HK-2 (cell line): ENCODE measurements around the gene HDAC9.

Experiments used
- DNase-seq: peaks from one replicate; pipeline ENCODE4 v3.0.0-alpha.2; 2018; ENCODE audit not compliant: unreplicated experiment

The HDAC9 gene

GRCh38 chr7:18494821-18495408 lies 634 bp upstream of the HDAC9 start:
- DNase-seq = no peak

GRCh38 chr7:18496341-18496700 lies 772 bp downstream of the HDAC9 start:
- DNase-seq = no peak

- DNase-seq = no peak
Measured at GRCh38 chr7:18497082-18497481, 1.5 kb downstream of the HDAC9 start.

- no peak for DNase-seq
Measured at GRCh38 chr7:18497800-18498199, 2.3 kb downstream of the HDAC9 start.

- no peak for DNase-seq
Measured at GRCh38 chr7:18498341-18498740, 2.8 kb downstream of the HDAC9 start.

- no peak for DNase-seq
Measured at GRCh38 chr7:18499407-18500177, 4.0 kb downstream of the HDAC9 start.

- no peak for DNase-seq
Measured at GRCh38 chr7:18503126-18503866, 7.7 kb downstream of the HDAC9 start.

- DNase-seq = no peak
Measured at GRCh38 chr7:18504965-18505364, 9.4 kb downstream of the HDAC9 start.

- no peak for DNase-seq
Measured at GRCh38 chr7:18505870-18506460, 10.4 kb downstream of the HDAC9 start.

- DNase-seq = peak; percentile 57
Measured at GRCh38 chr7:18508443-18509427, 13.2 kb downstream of the HDAC9 start.

- no peak for DNase-seq
Measured at GRCh38 chr7:18509481-18509880, 13.9 kb downstream of the HDAC9 start.

GRCh38 chr7:18511351-18512140 lies 16.0 kb downstream of the HDAC9 start:
- no peak for DNase-seq

- no peak for DNase-seq
Measured at GRCh38 chr7:18513343-18513742, 17.8 kb downstream of the HDAC9 start.

GRCh38 chr7:18515067-18515466 lies 19.5 kb downstream of the HDAC9 start:
- DNase-seq = no peak

- no peak for DNase-seq
Measured at GRCh38 chr7:18517646-18518045, 22.1 kb downstream of the HDAC9 start.

- DNase-seq = no peak
Measured at GRCh38 chr7:18518555-18518954, 23.0 kb downstream of the HDAC9 start.

- no peak for DNase-seq
Measured at GRCh38 chr7:18520450-18521235, 25.1 kb downstream of the HDAC9 start.

- no peak for DNase-seq
Measured at GRCh38 chr7:18521236-18521589, 25.7 kb downstream of the HDAC9 start.

- DNase-seq = no peak
Measured at GRCh38 chr7:18521945-18522566, 26.5 kb downstream of the HDAC9 start.
